ES-I3 (cell line): ENCODE data around the gene LIFR.

Experiments used
- H3K36me3 ChIP-seq: 2 replicates; pipeline ENCODE4 v1.6.1; 2013; ENCODE audit warnings: mild to moderate bottlenecking, low read length, control low read depth, moderate library complexity; ENCODE audit not compliant: insufficient read depth
- H3K4me1 ChIP-seq: 2 replicates; pipeline ENCODE4 v1.6.1; 2013; ENCODE audit warnings: mild to moderate bottlenecking, control low read depth, low read length; ENCODE audit not compliant: insufficient read depth
- H3K9ac ChIP-seq: 2 replicates; pipeline ENCODE4 v1.6.1; 2013; ENCODE audit warnings: low read depth, mild to moderate bottlenecking, low read length, moderate library complexity
- H3K9me3 ChIP-seq: 2 replicates; pipeline ENCODE4 v1.6.1; 2013; ENCODE audit warnings: mild to moderate bottlenecking, low read length, moderate library complexity; ENCODE audit not compliant: control insufficient read depth, insufficient read depth

LIFR gene

DNA sequence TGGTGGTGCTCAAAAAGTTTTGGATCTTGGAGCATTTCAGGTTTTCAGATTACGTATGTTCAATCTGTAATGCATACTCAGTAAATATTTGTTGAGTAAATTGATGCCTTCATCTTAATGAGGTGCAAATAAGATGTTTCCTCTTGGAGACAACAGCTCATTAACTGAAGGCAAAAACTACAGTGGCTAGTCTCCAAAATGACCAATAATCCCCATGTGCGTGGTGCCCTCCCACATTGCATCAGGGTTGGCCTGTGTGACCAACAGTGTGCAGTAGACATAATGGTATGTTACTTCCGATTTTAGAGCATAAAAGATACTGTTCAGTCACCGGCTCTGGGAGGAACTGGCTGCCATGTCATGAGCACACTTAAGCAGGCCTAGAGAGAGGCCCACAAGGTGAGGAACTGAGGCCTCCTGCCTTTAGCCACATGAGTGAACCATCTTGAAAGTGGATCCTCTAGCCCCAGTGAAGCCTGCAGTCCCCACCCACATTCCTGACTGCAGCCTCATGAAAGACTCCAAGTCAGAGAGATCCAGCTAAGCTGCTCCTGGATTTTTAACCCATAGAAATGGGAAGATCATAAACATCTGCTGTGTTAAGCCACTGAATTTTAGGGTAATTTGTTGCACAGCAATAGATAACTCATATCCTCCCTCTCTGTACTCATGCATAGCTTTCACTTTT lies 55.7 kb downstream of the LIFR start:
- no peaks in the 10 kb centered on the region for H3K36me3 ChIP-seq
- H3K9me3 ChIP-seq: no peaks in the 10 kb centered on the region
- H3K4me1 ChIP-seq: no peaks in the 10 kb centered on the region; the same call in 1 of the 2 replicates
- H3K9ac ChIP-seq: no peak overlapping the region

DNA sequence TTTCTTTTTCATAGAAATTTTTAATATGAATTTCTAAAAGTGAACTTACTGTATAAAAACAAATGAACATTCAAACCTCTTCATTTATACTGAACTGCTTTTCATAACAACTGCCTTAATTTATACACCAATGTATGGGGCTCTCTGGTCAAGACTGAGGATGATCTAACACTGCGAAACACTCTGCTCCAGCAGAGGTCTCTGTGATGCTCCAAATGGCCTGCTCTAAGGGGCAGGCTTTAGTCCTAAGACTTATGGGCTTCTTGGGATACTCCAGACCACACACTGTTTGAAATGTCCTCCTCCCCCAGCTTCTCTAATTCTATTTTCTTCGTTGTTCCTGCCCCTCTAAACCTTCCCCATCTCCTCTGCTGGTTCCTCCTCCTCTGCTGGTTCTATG lies 58.5 kb downstream of the LIFR start:
- no peak overlapping the region for H3K9ac ChIP-seq
- no peaks in the 10 kb centered on the region for H3K36me3 ChIP-seq
- H3K4me1 ChIP-seq: no peaks in the 10 kb centered on the region; the same call in 1 of the 2 replicates
- H3K9me3 ChIP-seq: no peaks in the 10 kb centered on the region

DNA sequence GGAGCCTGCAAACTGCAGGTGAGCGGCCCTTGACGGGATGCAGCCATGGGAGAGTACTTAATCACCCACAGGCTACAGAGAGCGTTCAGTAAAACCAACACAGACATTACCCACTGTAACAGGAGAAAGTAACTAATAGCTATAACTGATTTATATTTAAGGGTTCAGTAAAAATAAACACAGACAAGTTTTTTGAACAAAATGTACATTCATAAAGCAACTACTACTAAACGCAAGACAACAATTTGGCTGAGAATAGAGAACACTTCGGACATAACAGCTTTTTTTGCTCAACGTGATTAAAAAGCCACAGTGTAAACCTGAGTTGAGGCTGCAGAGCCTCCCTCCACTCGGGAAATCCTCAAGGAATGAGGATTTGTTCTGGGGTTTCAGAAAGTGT lies 61.7 kb downstream of the LIFR start:
- H3K9me3 ChIP-seq: no peaks in the 10 kb centered on the region
- no peaks in the 10 kb centered on the region; the same call in 1 of the 2 replicates for H3K4me1 ChIP-seq
- H3K36me3 ChIP-seq: no peaks in the 10 kb centered on the region
- no peak overlapping the region for H3K9ac ChIP-seq

DNA sequence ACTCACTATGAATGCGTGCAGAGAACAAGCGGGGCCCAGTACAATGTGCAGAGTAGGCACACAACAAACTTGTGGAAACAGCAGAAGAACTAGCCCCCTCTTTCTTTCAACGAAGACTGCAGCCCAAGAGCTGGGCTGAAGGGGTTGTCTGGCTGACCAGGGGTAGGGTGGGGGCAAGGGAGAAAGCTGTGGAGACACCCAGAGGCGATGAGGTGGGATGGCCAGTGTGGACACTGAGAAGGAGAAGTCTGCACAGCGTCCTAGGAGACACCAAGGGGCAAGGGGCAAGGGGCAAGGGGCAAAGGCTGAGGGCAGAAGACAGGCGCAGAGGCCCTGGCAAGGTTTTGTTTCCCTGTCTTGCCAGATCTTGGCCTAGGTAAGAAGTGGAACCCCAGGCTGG lies 62.3 kb downstream of the LIFR start:
- Histone ChIP-seq H3K9me3 (no peaks in the 10 kb centered on the region), H3K4me1 (no peaks in the 10 kb centered on the region), H3K36me3 (no peaks in the 10 kb centered on the region), H3K9ac (no peak overlapping the region)

DNA sequence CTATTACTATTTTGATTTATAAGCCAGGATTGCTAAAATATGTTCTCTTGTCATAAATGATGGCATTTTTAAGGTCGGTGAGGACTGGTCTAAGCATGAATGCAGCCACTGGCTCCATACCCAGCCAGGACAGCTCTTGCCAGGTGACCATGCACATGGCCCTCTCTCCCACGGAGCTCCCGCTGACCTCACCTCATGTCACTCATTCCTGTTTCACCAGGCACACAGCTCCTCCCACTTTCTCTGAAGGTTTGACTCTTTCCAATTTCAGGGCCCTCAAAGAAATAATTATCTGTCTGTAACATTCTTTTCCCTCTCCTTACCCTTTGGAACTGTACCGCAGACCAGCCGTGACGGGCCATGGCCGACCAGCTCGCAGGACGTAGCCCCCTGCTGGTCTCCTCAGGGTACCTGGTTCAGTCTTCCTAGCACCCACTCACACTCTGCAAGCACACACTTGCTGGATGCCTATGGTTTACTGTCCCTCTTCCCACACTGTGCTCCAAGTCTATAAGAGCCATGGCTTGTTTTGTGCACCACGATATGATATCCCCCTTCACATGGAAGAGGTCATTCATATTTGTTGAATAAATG lies 72.5 kb downstream of the LIFR start:
- H3K4me1 ChIP-seq: peaks cover 2% of the 10 kb centered on the region; the same call in 1 of the 2 replicates
- H3K9ac ChIP-seq: no peak overlapping the region

DNA sequence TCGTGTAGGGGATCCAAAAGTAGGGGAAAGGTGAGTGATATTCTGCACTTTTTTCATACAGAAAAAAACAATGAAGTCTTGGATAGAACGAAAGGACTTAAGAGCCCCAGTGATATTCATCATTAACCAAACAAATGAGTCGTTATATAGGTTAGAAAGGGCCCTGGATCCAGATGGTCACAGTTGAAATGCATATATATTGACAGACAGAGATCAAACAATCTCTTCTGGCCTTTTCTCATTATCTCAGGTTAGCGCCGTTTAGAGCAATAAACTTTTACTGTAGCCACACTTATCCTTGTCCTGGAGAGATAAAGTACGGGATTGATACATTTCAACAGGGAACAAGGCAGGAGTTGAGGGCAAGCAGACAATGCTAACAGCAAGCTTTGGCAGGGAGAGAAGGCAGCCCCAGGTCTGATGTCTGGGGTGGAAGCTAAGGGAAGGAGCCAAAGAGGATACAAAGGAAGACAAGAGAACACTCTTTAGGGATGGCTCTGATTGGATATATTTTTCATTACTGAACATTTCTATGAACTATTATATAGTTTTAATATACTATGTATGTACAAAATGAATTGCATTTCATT lies 77.0 kb downstream of the LIFR start:
- peaks cover 3% of the 10 kb centered on the region; the same call in 1 of the 2 replicates for H3K36me3 ChIP-seq
- H3K9ac ChIP-seq: no peak overlapping the region
- H3K4me1 ChIP-seq: peaks cover 5% of the 10 kb centered on the region; the same call in 1 of the 2 replicates
- H3K9me3 ChIP-seq: no peaks in the 10 kb centered on the region

More for the DNA sequence above, 72.5 kb downstream of the LIFR start:
- Histone ChIP-seq H3K9me3 (no peaks in the 10 kb centered on the region), H3K36me3 (peaks cover 3% of the 10 kb centered on the region; the same call in 1 of the 2 replicates)

DNA sequence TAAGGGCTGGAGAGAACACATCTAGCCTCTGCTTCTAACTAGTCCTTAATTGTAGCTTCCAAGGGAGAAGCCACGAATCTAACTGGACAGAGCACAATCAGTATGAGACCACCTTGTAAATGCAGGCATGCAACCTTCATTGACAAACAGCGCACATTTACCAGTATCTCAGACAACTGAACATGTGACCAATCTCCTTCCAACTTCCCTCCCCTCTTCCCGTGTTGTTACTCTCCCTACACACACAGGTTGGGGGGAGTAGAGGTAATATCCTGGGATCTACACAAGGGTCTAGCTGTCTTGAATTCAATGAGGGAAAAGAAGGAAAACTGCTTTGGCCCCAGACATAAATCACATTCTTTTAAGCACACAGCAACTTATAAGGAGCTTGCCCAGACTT lies 77.6 kb downstream of the LIFR start:
- Histone ChIP-seq H3K36me3 (peaks cover 3% of the 10 kb centered on the region; the same call in 1 of the 2 replicates), H3K4me1 (peaks cover 5% of the 10 kb centered on the region; the same call in 1 of the 2 replicates), H3K9me3 (no peaks in the 10 kb centered on the region), H3K9ac (no peak overlapping the region)

DNA sequence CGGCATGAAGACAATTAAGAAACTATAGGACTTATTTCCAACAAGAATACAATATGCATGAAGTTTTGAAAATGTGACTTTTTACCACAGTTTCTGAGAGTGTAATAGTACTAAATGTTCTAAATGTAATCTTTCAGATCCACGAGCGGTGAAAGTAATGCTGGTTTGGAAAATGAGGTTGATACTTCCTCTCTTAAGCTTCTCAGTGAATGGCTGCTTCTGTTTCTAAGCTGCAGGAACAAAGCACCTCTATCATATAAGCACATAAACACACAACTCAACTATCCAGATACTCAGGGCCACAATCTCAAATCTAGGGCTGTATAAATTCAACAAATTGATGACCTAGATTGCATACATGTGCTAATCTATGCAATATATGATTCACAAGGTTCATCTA lies 78.3 kb downstream of the LIFR start:
- H3K9me3 ChIP-seq: no peaks in the 10 kb centered on the region
- no peak overlapping the region for H3K9ac ChIP-seq
- H3K4me1 ChIP-seq: peaks cover 5% of the 10 kb centered on the region; the same call in 1 of the 2 replicates
- H3K36me3 ChIP-seq: peaks cover 3% of the 10 kb centered on the region; the same call in 1 of the 2 replicates

DNA sequence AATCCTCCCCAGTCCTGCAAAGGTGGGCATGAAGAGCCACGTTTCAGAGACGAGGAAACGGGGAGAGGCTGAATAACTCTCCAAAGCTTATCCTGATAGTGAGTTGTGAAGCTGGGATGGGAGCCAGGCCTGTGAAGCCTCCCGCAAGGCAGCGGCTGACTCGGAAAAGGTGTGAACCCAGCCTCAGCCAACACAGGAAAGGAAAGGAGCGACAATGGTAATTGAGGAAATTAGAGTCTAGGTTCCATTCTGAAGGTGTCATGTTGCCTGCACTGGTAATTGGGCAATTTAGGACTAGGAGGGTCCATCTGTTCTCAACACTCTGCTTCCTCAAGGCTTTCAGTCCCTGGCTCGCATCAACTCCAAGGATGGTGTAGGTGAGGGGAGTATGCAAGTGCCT lies 83.4 kb downstream of the LIFR start:
- Histone ChIP-seq H3K9me3 (no peaks in the 10 kb centered on the region), H3K9ac (no peak overlapping the region), H3K4me1 (peaks cover 6% of the 10 kb centered on the region; the same call in 1 of the 2 replicates), H3K36me3 (no peaks in the 10 kb centered on the region; the same call in 1 of the 2 replicates)

DNA sequence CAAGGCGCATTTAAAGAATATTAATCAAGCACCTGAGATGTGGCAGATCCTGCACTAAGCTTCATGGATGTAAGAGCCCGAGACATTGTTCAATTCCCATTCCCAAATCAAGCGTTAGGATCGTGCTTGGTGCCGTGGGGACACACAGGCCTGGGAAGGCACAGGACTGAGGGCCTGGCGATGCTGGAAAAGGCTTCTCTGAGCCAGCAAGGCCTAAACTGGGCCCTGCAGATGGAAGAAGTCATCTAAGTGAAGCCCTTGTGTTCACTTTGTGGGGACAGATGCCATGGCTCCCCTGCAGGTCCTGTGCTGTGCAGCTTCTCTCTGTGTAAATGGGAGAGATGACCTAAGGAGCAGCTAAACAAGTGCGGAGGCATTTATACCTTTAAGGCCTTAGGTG lies 83.9 kb downstream of the LIFR start:
- no peak overlapping the region for H3K9ac ChIP-seq
- H3K4me1 ChIP-seq: peaks cover 10% of the 10 kb centered on the region; the same call in 1 of the 2 replicates
- no peaks in the 10 kb centered on the region for H3K9me3 ChIP-seq
- no peaks in the 10 kb centered on the region; the same call in 1 of the 2 replicates for H3K36me3 ChIP-seq

DNA sequence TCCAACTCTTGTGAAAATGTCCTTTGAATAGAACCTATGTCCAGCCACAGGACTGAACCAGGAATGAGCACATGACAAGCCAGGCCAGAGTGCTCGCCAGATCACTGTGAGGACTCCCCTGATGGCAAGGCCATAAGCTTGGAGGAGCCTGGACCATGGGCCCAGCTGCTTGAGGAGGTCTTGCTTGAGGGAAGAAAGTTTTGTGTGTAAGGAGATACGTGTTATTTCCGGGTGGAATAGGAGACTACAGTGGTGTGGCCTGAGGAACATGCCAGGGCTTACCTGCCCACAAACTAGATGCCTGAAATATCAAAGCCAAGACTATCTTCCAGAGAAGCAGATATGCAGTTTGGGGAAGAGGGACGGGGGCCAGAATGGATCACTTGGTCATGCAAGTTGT lies 84.7 kb downstream of the LIFR start:
- Histone ChIP-seq H3K9me3 (no peaks in the 10 kb centered on the region), H3K9ac (no peak overlapping the region), H3K36me3 (no peaks in the 10 kb centered on the region; the same call in 1 of the 2 replicates), H3K4me1 (peaks cover 11% of the 10 kb centered on the region; the same call in 1 of the 2 replicates)

DNA sequence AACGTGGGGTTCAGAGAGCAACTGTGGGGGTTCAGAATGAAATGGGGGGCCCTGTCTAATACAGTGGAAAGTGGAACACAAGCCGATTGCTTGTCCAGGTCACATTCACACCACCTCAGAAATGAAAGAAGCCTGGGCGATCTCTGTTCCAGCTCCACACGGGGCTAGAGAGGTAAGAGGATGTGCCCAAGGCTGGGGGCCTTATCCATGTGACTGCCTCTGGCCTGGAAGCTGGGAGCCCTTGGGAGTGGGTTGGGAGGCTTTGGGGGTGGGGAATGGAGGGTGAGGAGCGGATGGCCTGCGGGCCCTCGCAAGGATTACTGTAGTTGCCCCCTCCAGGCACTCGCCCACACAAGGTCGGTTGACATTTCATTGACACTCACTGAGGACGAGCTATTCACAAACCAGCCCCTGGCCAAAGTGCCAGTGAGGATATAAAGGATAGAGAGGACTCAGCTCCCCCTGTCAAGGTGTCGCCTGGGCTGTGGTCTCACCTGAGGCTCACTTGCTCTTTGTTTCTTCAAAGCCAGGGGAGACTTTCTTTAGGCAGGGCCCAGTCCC lies 86.7 kb downstream of the LIFR start:
- no peaks in the 10 kb centered on the region; the same call in 1 of the 2 replicates for H3K36me3 ChIP-seq
- H3K9ac ChIP-seq: no peak overlapping the region
- peaks cover 11% of the 10 kb centered on the region; the same call in 1 of the 2 replicates for H3K4me1 ChIP-seq
- no peaks in the 10 kb centered on the region for H3K9me3 ChIP-seq

DNA sequence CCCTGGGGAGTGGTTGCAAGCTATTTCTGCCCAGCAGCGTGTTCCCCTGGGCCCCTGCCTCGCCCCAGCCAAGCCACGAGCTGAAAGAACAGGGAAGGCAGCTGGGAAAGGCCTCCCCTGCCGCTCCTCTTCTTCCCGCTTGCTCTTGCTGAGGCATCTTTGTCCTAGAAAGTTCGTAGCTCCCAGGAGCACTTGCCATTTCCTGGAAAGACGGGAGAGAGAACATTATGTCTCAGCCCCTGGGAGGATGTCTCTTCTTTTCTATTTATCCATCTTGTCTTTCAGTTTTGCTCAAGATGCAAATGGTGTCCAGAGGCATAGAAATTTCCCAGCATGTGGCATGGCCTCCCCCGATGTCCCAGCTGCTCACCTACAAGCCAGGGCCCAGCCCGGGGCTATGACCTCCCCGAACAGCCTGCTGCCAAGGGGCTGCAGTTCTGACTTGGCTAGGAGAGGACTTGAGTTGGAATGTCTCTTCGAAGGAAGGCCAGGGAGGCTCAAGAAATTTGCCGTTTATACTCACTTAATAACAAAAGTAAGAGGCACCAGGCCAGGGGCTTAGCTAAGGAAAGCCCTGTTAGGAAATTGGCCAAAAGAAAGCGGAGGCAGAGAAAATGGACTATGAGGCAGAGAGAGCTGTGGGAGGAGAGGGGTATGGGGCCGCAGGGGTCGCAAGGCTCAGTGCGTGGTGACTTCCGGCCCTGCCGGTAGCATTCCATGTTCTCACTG lies 87.3 kb downstream of the LIFR start:
- no peaks in the 10 kb centered on the region for H3K9me3 ChIP-seq
- no peaks in the 10 kb centered on the region; the same call in 1 of the 2 replicates for H3K36me3 ChIP-seq

DNA sequence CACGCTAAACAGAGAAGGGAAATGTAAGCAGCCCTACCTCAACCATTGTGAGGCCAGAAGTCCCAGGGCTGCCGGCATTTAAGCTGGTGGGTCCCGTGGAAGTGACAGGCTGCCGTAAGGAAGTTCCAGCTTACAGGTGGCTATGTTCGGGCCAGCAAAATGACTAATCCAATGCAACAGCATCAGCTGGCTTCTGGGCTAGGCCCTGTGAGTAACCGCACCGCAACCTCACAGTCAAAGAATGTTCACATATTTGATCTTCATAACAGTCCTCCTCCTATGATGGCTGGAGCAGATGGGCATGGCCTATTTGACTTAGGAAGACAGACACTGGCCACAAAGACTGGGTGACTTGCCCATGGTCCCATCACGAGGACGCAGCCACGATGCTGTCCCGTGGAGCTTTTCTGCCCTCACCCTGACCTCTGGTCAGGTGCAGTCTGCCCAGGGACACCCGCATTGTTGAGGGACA lies 88.2 kb downstream of the LIFR start:
- Histone ChIP-seq H3K36me3 (no peaks in the 10 kb centered on the region; the same call in 1 of the 2 replicates), H3K9ac (no peak overlapping the region), H3K4me1 (peaks cover 14% of the 10 kb centered on the region; the same call in 1 of the 2 replicates), H3K9me3 (no peaks in the 10 kb centered on the region)

More for the DNA sequence above, 87.3 kb downstream of the LIFR start:
- H3K9ac ChIP-seq: no peak overlapping the region
- H3K4me1 ChIP-seq: peaks cover 12% of the 10 kb centered on the region; the same call in 1 of the 2 replicates
